HG02852 (cell line): ENCODE measurements around the gene DIPK1A.

Experiments
- ATAC-seq: cut with Tn5 transposase; IDR thresholded peaks from one replicate; pipeline ENCODE4 v1.9.1; 2021; ENCODE audit warnings: mild to moderate bottlenecking, moderate library complexity; ENCODE audit not compliant: unreplicated experiment

Gene DIPK1A

DNA sequence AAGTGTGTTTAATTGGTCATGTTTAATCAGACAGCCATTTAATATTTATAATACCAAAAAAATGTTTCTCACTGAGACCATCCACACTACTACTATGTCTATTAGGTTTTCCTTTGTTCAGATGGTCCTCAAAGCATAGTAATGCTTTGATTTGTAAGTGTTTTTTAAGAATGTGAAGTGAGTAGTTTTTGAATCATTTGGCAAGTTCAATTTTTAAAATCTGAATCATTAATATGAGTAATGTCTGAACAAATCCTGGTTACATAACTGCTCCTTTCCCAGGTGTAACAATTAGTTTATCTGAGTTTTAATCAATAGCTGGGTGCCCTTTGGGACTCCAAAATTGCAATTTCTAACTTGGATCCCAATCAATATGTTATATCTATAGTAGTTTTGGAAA, 152.9 kb downstream of the DIPK1A start:
- ATAC-seq: no peak

DNA sequence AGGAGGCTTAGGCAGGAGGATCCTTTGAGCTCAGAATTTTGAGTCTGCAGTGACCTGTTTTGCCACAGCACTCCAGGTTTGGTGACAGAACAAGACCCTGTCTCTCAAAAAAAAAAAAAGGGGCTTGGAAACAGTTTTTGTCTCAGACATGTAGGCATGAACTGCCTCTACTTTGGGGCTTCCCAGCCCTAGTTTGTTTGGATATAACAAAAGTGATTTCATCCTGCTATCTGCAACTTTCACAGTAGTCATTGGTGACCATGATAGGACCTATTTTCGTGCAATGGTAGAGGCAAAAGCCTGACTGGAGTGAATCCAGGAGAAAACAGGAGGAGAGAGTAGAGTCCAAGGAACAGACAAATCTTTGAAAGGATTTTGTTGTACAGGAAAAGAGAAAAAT, 156.0 kb downstream of the DIPK1A start:
- ATAC-seq: no peak

DNA sequence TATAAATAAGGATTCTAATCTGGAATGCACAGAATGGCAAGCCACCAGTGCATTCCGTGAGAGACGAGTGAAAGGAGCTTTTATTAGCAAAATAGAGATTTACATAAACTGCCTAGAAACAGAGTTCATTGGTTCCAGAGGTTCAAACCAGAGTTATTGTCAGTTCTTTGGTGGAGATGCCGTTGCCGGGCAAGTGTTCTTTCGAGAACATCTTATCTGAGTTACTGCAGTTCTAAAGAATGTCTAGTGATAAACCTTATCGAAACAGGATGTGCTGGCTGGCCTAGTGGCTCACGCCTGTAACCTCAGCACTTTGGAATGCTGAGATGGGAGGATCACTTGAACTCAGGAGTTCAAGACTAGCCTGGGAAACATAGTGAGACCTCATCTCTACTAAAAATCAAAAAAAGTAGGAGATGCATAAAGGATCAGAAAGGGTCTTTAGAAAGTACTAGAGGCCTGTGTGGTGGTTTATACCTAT, 156.5 kb downstream of the DIPK1A start:
- peak; percentile 85 for ATAC-seq

DNA sequence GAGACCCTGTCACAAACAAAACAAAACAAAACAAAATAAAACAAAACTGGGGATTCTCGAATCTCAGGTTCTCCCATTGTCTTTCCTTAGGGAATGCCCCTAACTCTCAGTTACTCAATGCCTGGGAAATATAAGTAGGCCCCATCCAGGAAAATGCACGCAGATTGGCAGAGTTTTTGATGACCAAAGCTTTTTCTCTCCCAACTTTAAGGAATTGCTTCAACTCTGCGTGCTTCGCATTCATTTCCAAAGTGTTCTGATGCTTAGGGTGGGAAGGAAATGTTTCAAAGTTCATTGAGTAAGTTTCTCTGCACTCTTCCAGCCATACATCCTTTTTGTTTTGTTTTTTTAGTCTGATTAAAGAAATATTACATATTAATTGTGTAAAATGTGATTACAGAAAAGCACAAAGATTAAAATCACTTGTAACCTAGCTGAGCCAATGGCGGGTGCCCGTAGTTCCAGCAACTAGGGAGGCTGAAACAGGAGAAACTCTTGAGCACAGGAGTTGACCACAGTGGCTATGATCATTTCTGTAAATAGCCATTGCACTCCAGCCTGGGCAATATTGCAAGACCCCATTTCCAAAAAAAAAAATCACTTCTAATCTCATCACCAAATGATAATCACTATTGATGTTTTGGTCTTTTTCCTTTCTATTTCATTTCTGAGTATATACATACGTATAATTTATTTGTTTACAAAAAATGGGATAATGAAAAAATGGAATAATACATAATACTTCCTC, 157.9 kb downstream of the DIPK1A start:
- no peak for ATAC-seq

DNA sequence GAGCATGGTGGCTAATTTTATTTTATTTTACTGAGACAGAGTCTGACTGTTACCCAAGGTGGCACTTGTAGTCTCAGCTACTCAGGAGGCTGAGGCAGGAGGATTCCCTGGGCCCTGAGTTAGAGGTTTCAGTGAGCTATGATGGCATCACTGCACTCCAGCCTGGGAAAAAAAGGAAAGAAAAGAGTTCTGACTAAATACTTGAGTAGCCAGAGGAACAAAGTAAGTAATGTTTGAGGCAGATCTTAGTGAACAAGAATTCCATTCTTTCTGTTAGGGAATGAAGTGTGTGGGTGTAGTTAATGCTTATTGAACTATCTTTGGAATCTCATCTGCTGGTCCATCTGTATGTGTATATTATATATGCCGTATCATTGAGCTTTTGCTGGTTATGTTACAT, 163.3 kb downstream of the DIPK1A start:
- ATAC-seq: no peak

DNA sequence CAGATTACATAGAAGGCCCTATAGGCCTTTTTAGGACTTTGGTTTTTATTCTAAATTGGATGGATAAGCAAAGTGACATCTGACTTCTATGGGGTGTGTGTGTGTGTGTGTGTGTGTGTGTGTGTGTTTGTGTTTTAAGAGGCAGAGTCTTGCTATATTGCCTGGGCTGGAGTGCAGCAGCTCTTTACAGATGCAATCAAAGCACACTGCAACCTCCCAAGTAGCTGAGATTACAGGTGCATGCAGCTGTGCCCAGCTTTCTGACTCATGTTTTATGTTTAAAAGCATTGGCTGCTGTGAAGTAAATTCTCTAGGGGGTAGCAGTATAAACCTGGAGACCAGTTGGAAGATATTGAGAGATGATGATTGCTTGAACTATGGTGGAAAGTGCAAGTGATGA, 164.0 kb downstream of the DIPK1A start:
- no peak for ATAC-seq

DNA sequence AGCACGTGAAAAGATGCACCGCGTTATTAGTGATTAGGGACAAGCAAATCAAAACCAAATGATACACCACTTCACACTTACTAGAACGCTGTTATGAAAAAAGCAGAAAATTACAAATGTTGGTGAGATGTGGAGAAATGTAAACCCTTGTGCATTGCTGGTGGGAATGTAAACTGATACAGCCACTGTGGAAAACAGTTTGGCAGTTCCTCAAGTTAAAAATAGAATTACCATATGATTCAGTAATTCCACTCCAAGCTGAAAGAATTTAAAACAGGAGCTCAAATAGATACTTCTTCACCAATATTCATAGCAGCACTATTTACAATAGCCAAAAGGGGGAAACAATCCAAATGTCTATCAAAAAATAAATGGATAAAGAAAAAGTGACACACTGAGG, 166.1 kb downstream of the DIPK1A start:
- no peak for ATAC-seq

DNA sequence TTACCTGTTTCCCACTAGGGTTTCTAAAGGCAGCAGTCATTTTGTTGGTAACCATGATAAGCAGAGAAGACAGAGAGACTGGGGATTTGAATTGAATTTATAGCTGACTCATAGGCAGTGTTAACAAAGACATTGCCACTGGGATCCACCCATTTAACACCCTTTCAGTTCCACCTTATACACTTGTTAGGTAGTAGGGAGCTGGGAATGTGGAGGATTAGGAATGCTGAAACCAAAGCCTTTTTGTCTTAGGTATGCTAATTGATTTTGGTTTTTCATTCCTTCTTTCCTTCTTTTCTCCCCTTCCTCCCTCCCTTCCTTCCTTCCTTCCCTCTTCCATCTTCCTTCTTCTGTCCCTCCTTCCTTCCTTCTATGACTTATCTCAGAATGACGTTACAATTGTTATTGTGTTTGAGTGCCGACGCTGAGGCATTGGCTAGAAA, 168.9 kb downstream of the DIPK1A start:
- no peak for ATAC-seq
